ENCODE data around the gene IGLL1.
"Not testable (repeated sequence)": the region's sequence is repeated elsewhere in the genome, so short reads cannot be mapped to it uniquely, and the experiment has no call there.

Gene IGLL1

DNA sequence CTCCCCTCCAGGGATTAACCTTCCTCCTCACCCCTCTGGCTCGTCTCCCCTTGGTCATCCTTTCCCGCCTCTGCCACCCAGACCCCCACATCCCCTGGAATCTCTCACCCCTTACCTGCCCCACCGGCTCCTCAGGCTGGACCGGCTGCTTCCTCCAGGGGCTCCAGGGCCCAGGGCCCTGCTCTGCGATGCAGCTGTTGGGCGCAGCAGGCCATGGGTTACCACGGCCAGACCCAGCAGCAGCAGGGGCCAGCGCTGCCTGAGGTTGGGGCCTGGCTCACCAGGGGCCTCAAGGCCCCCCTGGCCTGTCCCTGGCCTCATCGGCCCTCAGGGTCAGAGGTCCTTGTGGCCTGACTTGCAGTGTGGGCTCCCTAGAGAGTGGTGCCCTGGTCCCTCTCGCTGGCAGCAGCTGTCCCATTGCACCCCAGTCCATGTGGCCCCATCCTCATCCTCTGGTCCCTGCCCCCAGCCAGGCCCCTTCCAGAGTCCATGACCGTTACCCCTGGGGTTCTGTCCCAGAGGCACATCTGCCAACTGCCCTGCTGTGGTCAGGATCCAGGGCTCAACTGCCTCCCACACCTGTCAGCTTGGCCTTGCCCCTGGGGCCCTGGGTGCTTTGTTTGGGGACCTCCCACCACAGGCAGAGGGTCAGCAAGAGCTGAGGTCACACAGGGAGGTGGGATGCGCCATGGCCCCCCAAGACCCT, at the start of gene IGLL1:
IGLL1 (minus strand) TSS at position 421 of the 706 bp plus-strand sequence; CDS start at position 321, 100 bp downstream.
- DNase-seq (ENCODE audit: low read depth): no peak

DNA sequence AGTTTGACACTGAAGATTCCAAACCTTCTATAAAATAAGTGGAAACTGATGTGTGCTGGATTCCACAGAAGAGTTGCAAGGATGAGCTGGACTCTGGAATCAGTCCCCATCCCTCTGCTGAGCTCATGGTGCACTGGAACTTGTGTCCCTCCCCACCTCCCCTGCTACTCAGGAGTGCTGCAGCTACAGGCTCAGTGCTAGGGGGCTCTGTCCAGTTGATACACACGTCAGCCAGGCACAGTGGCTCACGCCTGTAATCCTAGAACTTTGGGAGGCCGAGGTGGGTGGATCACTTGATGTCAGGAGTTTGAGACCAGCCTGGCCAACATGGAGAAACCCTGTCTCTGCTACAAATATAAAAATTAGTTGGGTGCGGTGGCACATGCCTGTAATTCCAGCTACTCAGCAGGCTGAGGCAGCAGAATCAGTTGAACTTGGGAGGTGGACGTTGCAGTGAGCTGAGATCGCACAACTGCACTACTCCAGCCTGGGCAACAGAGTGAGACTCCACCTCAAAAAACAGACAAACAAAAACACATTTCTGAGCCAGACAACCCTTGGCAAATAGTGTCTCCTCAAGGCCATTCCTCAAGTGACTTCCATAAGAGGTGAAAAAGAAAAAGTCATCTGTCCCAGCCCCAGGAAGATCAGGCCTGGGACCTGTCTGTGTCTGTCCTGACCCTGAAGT, 48.1 kb upstream of the IGLL1 start:
- not testable (repeated sequence) for DNase-seq (ENCODE audit: low read depth)

DNA sequence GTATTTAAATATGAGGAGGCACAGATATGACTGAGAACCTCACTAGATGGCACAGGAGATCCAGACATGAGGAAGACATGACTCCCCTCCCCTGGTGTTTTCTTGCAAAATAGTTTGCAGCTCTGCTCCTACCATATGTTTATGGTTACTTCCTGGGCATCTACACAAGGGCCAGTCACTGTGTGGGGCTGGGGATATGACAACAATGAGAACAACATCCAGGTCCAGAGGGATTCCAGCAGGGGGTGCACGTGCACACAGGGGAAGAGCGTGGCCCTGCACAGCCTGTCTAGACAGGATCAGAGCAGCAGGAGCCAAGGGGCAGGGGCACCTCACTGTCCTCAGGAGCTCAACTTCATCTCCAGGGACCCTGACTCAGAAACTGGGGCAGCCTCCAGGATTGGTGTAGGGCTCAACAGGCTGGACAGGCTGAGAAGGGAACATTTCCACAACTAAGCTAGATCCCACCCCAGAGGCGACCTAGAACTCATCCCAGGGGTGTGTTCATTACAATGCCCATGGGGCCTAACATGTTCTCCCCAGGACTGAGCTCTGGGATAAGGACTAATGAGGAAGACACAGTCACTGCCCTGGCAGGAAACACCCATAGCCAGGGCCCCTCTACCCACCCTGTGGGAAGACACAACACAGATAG, 47.4 kb upstream of the IGLL1 start:
- DNase-seq (ENCODE audit: low read depth): not testable (repeated sequence)

DNA sequence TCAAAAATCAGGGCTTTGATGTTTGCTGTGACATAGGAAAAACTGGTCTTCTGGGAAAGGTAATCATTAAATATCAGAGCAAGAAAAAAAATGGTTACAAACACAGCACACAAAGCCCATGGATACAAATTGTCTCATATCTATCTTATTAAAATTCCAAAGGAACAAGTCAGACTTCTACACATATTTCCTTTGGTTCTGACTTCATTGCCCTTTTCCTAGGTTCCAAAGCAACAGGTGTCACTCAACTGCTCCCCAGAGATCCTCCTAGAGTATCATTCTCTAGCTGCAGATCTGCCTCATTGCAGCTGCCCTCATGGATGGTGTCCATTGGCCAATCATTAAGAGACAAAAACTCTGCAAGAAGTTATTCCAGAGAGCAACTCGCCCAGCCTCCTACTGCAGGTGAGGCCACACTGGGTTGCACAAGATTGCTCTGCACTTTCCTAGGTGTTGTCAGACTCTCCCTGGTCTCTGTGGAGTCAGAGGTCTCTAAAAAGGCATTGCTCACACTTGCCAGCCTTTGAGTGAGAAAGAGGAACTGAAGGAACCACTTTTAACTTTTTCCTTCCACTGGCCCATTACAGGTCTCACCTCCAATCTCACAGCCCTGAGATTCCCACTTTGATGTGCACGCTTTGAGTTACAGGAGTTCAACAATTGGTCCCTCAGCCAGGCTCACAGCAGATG, 46.3 kb upstream of the IGLL1 start:
- no peak for DNase-seq (ENCODE audit: low read depth)

DNA sequence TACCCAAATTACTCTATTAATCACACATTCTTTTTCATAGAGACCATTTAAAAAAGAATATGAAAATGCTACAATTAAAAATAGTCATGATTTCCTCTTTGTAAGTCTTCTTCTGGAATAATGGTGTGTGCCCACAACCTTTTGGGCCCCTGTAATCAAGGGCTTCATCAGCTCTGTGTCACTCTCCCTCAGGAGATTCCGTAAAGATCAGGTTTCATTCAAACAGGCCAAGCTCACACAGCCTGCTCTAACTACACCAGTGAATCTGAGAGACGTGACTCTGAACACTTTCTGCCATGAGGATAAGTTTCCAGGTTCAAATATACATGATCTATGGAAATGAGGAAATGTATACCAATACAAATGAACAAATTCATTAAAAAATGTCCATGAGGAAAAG, 42.5 kb upstream of the IGLL1 start:
- no peak for DNase-seq (ENCODE audit: low read depth)

DNA sequence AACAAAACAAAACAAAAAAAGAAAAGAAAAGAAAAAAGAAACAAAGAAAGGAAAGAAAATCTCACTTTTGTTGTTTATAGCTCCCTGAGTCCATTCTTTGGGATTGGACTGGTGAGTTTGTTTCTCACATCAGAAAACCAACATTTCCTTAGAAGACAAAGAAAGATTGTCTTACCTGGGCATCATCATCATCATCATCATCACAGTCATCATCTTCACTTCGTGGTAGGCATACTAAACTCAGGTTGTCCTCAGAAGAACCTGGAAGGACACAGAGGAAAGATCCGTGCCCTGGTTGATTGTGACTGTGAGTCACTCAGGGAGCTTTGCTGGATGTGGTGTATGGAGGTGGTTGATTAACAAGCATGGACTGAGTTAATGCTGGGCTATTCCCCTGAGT, 41.8 kb upstream of the IGLL1 start:
- not testable (repeated sequence) for DNase-seq (ENCODE audit: low read depth)

DNA sequence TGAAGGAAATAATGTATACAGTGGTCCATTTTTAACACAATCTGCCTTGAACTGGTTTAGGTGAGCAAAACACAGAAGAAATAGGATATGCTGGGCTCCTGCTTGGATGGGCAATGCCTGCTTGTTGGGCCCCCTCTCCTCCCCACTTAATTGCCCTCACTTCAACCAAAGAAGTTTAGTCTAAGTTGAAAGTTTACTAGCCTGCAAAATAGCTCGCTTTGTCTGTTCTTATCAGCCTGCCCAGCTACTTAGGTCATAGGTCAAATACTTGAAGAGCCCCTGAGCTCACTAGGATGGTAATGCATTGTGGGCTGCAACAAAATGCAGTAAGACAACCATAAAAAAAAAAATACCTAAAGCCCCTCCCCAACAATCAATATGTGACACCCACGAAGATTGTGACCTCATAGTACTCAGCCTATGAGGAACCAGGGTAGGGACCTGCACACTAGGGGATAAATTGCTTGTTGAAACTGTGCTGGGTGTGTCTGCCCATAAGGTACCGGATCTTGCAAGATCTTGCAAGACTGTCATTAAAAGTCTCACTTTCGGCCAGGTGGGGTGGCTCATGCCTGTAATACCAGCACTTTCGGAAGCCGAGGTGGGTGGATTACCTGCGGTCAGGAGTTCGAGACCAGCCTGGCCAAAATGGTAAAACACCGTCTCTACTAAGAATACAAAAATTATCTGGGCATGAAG, 41.1 kb upstream of the IGLL1 start:
- no peak for DNase-seq (ENCODE audit: low read depth)

DNA sequence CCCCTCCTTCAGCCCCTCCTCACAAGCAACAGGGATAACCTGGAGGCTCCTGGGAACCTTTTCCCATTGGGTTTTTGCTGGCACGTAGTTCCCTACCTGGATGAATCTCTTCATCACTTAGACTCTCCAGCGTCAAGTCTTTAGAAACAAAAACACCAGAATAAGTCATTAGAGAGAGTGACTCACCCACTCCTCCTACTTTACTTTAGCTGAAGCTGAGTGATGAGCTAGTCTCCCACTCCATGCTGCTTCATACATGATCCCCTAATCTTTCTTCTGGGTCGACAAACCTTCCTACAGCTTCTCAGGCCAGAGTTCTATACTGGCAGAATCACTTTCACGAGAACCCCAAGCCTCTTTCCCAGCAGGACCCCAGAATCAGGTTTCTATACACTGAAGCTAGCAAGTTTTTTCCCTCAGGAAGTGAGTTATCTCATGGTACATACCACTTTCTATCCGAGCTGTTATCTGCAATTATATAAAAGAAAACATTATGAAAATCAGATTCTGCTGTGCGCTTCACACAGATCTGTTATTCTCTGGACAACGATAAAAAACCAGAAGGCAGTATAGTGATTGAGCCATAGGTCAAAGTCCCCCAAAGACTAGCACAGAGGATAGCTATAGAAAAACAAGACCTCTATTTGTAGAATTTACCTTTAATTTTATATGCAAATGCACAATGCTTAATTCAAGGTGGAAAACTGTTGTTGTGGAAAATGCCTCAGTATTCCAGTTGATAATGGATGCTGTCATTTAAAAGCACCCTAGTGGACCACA, 33.3 kb upstream of the IGLL1 start:
- no peak for DNase-seq (ENCODE audit: low read depth)

DNA sequence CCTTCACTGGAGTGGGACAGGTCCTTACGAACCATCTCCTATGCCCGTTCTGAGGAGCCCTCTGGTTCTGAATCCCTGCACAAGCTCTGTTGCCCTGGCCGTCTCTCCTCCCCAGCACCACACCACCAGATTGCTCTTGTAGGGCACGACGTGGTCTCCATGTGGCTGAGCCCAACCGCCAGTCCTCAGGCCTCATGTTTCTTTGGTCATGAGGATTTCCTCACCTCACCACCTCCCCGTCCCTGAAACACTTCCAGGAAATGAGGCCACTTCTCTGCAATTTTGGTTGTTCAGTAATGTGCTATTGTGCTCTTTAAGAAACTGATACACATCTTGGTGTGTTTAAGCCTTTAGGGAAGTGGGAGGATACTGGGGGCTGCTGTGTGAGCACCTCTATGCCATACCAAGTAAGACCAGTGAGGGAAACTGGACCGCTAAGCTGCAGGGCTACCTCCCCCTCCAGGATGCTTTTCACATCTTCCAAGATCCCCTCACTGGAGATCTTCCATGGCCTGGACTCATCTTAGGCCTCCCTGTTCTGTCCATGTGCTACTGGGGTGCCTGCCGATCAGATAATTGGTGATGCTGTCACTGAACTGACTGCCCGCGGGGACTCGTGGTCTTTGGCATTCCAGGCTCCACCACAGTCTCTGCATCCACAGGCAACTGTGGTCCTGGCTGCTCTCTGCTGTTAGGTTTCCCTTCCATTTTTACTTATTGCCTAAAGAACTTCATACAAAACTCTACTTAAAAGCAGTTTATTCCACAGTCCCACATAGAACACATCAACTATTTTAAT, 30.1 kb upstream of the IGLL1 start:
- DNase-seq (ENCODE audit: low read depth): no peak

DNA sequence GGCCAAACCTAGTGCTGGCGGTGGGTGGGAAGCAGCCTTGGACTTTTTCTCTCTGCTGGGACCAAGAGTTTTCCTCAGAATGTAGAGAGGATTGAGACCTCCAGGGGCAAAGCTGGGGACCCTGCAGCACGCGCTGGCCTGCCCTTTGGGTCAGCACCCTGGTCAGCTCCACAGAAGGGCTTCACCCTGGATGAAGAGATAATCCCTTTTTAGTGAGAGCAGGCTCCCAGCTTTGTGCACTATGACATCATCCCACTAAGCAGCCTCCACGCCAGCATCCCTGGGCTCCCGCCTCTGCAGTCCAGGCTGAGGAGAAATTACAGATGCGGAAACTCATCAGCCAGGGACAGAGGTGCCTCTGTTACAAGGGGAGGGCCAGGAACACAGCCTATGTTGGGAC, 28.5 kb upstream of the IGLL1 start:
- DNase-seq (ENCODE audit: low read depth): no peak

DNA sequence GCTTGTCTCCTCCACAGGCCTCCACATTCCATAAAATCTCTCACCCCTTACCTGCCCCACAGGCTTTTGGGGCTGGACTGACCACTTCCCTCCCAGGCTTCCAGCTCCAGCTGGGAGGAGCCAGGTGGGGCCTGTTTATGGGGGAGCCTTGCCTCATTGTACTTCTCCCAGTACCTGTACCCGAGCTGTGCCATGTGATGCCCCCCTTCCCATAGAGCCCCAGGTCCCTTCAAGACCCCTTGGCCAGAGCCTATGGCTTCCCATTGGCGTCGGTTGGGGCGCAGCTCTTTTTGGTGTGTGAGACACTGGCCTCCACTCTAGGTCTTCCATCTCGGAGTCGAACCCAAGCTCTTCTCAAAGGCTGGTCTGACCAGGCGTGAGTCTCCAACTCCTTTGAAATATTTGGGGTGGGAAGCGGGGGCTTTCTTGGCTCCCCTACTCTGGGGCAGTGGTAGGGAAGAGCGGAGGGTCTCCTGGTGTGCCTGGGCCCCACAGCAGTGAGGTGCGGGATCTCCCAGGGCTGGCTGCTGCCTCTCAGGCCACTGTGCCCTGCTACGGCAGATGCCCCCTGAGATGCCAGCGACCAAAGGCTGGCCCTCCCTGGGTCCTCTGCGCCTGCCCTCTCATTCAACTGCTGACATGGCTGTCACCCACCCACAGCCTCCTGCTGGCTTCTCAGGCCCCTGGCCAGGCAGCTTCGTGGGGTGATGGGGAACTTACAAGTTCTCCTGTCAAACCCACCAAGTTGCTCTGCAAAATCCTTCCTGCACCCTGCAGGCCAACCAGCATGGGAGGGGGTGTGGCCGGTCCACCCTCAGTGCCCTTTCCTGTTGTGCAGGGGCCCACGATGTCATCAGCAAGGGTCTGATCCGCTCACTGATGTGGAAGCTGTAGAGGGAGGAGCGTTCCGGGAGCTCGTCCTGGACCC, 26.4 kb upstream of the IGLL1 start:
- DNase-seq (ENCODE audit: low read depth): no peak

DNA sequence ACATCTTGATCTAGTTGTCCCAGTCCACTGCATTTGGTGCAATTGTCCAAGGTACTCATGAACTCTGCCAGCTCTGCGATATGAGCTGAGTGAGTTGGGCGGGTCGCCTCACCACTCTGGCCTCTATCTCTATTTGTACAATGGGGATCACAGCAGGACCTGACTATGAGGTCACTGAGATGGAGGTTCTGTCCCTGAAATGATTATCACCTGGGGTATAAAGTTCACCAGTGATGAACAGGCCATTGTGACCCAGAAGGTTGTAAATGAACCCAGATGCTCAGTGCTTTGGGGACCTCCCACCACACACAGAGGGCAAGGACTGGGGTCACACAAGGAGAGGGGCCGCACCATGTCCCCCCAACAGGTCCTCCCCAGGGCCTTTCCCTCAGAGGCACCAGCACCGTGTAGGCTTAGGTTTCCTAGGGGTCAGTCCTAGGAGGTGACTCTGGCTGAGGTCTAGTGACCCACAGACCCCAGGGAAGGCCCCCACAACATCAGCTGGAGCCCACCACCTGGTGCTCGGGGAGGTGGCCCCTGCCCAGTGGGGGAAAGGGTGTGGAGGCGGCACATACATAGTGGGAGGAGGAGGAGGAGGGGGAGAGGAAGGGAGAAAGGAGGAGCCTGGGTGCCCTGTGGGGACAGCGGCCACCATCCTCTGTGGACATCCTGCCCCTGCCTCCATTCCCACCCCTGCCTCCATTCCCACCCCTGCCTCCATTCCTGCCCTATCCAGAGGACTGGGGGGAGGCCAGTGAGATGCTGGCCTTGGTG, 25.0 kb upstream of the IGLL1 start:
- DNase-seq (ENCODE audit: low read depth): no peak

DNA sequence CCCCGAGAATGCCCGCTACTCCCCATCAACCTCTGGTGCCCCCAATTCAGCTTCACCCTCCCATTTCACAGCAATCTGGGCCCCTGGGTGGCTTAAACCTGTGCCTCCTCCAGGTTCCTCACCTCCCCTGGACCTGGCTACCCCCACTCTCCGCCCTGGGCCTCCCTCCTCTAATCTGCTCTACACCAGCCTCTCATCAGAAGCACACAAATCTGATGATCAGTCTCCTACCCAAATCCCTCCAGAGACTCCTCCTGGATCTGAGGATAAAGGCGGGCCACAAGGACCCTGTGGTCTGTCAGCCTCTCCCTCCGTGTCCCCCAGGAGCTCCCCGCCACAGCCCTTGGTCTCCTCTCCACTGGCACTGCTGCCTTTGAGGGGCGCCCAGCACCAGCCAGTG, 23.2 kb upstream of the IGLL1 start:
- no peak for DNase-seq (ENCODE audit: low read depth)

DNA sequence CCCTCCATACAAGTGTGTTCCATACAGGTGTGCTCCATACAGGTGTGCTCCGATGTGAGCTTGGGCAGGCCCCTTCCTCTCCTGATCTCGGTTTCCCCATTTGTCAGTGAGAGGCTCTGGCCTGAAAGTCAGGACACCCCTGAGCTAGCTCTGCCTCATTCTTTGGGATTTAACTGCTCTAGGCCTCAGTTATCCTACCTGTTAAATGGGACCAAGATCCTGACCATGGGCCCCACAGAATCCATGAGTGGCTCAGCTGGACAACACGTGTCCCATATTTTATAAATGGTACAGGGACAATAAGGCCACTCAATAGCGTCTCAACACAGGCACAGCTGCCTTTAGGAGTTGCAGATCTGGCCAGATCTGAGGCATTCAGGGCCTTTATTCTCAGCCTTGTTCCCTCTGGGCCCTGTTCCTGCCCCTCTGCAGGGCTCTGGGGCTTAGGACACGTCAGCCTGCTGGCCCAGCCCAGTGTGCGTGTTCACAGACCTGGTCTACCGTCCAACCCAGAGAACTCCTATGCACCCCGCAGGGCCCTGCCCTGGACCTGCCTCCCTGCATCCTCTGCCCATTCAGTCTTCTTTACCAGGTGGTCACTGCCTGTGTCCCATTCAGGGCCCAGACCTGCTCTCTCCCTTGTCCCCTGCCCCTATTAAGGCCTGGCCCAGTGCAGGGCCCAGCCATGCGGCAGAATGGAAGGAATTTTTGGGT, 18.9 kb upstream of the IGLL1 start:
- no peak for DNase-seq (ENCODE audit: low read depth)

DNA sequence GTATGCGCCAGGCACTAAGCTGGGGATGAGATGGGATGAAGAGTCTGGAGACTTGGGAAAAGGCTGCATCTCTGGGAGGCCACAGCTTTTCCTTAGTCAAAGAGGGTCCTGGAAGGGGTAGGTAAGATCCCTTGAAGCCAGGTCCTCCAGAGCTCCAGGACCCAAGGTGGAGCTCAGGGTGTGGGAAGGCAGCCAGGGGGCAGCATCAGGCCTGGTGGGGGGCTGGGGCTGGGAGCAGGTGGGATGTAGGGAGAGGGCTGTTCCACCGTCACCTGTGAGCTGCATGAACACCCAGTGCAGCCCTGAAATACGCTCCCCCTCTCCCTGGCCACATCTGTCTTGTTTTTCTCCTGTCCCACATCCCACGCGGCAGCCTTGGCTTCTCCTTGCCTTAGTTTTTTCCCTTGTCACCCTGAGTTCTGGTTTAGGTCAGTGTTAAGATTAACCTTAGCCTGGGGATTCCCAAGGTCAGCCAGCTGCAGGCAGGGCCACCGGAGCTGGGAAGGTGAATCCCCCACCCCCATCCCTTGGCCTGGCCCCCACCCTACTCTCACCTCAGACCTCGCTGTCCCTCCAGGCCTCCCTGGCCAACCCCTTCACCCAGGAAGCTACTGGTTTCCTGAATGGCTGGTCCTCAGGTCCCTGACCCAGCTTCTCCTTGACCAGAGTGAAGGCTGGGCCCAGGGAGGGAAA, 17.6 kb upstream of the IGLL1 start:
- not testable (repeated sequence) for DNase-seq (ENCODE audit: low read depth)

DNA sequence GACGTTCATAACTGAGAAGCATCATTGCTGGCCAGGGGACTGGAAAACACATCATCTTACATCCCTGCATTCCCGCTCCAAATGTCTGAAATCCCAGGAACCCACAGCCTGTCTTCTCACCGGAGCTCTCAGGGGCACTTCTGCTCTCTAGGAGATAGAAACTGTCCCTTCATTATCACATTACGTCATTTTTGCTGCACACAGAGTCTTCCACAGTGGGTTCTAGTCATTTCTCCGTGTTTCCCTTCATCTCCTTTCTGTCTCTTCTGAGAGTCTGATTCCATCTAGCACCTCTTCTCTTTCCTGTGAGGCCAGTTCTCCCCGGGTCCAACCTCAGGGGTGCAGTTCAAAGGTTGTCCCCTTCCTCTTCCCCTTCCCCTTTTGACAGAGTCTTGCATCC, 15.8 kb upstream of the IGLL1 start:
- DNase-seq (ENCODE audit: low read depth): not testable (repeated sequence)

DNA sequence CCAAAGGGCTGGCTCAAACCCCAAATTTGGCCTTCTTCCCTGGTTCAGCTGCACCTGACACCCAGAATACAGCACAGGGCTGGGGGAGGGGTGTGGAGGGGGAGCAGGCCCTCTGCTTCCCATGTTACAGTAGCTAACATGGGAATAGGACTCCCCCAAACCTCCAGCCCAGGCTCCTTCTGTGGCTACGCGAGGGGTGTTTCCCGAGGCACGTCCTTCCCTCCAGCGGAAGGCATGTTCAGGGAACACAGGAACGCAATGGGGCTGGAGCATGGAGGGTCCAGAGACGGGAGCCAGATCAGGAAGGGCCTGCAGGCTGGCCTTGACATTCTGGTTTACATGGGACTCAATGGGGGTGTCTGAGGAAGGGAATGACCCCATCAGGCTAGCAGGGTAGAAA, 11.8 kb upstream of the IGLL1 start:
- DNase-seq (ENCODE audit: low read depth): no peak

All from stimulated activated CD8-positive, alpha-beta memory T cell treated with anti-CD3 and anti-CD28 coated beads, Interleukin-15, amount 100 ng/mL, for 24 hours (primary cell).